GM19023 (cell line): ENCODE results near the gene GAPVD1.
"Not testable (repeated sequence)": the region's sequence is repeated elsewhere in the genome, so short reads cannot be mapped to it uniquely, and the experiment has no call there.

Source experiments
- ATAC-seq: cut with Tn5 transposase; IDR thresholded peaks from one replicate; pipeline ENCODE4 v1.9.1; 2021; ENCODE audit warnings: mild to moderate bottlenecking, moderate library complexity; ENCODE audit not compliant: unreplicated experiment

GAPVD1 gene

GRCh38 chr9:125243792-125244260 lies 17.8 kb upstream of the GAPVD1 start:
- no peak for ATAC-seq

- ATAC-seq = no peak
Measured at GRCh38 chr9:125246261-125246667, 15.4 kb upstream of the GAPVD1 start.

DNA sequence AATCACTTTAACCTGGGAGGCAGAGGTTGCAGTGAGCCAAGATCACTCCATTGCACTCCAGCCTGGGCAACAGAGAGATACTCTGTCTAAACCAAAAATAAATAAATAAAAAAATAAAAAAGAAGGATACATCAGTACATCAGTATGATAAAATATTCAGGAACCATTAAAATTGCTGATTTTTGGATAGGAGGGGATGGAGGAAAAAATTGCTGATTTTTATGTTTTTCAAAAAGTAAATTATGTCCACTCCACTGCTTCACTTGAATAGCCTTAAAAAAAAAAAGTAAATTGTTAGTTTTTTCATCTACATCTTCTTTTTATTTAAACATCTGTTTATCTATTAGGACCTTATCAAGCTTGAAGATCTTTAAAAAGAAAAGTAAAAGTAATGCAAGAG lies 7.4 kb upstream of the GAPVD1 start:
- ATAC-seq = no peak

- no peak for ATAC-seq
Measured at GRCh38 chr9:125255781-125256391, 5.7 kb upstream of the GAPVD1 start.

GRCh38 chr9:125258160-125258785 lies 3.4 kb upstream of the GAPVD1 start:
- no peak for ATAC-seq

DNA sequence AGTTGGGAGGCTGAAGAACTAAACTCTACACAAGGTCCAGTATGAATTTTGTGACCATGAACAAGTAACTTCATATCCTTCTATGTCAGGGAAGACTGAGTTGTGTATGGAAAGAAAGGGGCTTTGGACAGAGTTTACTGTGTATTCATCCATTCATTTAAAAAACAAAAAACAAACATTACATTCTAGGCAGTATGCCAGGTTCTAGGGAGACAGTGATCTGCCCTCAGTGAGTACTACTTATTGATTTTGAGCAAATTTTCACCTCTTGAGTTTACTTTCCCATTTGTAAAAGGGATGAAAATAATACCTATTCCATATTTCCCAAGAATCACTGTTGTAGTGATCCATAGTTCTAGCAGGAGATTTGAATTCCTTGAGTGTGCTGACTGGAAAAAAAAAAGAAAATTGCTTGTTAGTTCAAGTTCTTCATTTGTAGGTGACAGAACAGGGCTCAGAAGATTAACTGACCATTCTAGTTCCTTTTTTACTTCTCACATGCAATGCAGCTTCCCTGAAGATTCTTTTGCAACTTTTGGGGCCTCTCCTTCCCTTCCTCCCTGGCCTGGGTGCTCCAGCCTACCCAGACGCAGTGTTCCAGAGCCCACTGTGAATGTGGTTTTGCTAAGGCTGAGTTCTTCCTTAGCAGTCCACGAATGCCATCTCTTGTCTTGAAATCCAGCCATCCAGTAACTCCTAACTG lies 2.6 kb upstream of the GAPVD1 start:
- ATAC-seq = no peak

GRCh38 chr9:125260561-125260960 lies 1.1 kb upstream of the GAPVD1 start:
- ATAC-seq = no peak

DNA sequence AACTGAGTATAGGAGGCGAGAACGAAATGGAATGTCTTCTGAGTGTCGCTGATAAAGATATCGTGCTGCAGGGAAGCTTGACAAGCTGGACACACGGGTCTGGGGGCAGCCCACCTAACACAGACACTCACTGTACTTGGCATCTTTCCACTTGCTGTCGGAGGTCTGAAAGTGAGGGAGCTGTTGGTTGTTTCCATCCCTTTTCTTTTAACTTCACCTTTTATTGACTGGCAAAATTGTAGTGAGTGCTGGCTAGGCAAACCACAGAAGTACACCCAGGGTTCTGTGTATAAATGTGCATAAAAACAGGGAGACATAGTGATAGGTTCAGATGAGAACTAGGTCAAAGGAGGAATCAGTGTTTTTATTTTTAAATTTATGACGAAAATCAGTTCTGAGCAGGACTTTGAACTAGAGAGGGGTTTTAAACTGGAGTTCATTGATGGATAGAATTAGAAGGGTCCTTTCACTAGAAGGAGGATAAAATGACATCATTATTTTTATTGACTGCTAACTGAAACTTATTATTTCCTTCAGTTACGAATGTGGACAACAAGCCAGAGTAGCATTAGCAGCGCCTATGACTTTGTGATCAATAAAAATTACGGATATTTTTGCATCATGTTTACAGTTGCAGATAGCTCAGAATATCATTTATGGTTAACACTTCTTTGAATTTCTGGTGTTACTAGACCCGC lies 817 bp downstream of the GAPVD1 start:
- ATAC-seq = no peak

DNA sequence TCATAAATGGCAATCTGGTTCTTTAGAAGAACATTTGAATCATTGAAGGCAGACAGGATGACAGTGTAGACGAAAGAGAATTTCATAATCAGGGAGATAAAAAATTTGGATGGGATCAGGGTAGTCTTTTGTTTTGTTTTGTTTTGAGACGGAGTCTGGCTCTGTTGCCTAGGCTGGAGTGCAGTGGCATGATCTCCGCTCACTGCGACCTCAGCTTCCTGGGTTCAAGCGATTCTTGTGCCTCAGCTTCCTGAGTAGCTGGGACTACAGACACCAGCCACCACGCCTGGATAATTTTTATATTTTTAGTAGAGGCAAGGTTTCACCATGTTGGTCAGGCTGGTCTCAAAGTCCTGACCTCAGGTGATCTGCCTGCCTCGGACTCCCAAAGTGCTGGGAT lies 2.4 kb downstream of the GAPVD1 start:
- ATAC-seq = not testable (repeated sequence)

DNA sequence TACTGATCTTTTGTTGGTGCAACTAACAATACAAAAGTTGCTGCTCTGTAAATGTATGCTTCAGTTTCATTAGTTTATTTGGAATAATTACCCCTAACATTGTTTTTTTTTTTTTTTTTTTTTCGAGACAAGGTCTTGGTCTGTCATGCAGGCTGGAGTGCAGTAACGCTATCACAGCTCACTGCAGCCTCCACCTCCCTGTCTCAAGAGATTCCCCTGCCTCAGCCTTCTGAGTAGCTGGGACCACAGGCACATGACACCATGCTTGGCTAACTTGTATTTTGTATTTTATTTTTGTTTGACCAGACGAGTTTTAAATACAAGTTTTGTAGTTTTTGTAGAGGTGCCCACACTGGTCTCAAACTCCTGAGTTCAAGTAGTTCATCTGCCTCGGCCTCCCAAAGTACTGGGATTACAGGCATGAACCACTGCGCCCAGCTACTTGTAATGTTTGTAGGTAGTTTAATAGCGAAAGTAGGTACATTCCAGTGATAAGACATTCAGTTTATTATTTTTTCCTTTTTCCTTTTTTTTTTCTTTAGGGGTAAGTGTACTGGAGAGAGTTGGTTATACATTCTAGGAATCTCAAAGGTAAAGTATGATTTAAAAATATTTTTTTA lies 6.9 kb downstream of the GAPVD1 start:
- ATAC-seq = no peak

DNA sequence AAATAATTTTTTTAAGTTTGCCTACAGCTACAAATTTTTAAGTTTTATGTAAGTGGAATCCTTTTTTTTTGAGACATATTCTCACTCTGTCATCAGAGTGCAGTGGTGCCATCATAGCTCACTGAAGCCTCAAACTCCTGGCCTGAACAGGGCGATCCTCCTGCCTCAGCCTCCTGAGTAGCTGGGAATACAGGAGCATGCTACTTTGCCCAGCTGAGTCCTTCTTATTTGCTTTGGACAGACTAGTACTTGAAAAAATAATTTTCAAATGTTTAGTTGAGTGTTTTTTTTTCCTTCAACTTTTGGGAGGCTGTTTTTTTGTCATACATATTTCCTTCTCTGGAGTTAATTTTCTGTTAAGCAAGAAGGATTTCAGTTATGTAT lies 7.4 kb downstream of the GAPVD1 start:
- no peak for ATAC-seq

- no peak for ATAC-seq
Measured at GRCh38 chr9:125271081-125271480, 9.5 kb downstream of the GAPVD1 start.

GRCh38 chr9:125272697-125273096 lies 11.1 kb downstream of the GAPVD1 start:
- ATAC-seq = no peak

- ATAC-seq = no peak
Measured at GRCh38 chr9:125276771-125277170, 15.1 kb downstream of the GAPVD1 start.

GRCh38 chr9:125277411-125277810 lies 15.8 kb downstream of the GAPVD1 start:
- no peak for ATAC-seq

GRCh38 chr9:125280945-125281344 lies 19.3 kb downstream of the GAPVD1 start:
- no peak for ATAC-seq

GRCh38 chr9:125284855-125285254 lies 23.2 kb downstream of the GAPVD1 start:
- ATAC-seq = no peak

GRCh38 chr9:125286935-125287433 lies 25.4 kb downstream of the GAPVD1 start:
- not testable (repeated sequence) for ATAC-seq

- no peak for ATAC-seq
Measured at GRCh38 chr9:125293134-125293533, 31.5 kb downstream of the GAPVD1 start.

DNA sequence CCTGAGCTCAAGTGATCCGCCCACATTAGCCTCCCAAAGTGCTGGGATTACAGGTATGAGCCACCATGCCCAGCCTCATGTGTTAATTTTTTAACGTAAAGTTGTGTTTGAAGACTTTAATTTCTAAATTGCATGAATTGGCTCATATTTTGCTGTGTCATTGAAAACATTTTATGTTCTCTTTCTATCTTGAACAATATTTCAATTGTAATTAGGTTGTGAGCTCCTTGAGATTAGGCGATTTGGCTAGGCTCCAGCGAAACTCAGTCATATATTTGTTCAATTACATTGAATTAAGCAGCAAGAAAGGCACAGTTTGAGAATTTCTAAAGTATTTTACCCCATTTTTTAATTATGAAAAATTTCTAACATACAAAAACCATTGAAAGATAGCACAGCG lies 34.0 kb downstream of the GAPVD1 start:
- ATAC-seq = no peak

- no peak for ATAC-seq
Measured at GRCh38 chr9:125296843-125297372, 35.3 kb downstream of the GAPVD1 start.
